ENCODE data around the gene LYPD1.

Gene LYPD1

GRCh38 chr2:132632000-132632649 lies 37.9 kb downstream of the LYPD1 start:
- peak; percentile 70 for DNase-seq (ENCODE audit: low spot score)

GRCh38 chr2:132627536-132627935 lies 42.5 kb downstream of the LYPD1 start:
- DNase-seq (ENCODE audit: low spot score), result no peak

- DNase-seq (ENCODE audit: low spot score), result no peak
These were observed 46.7 kb downstream of the LYPD1 start for GRCh38 chr2:132623096-132623839.

DNA sequence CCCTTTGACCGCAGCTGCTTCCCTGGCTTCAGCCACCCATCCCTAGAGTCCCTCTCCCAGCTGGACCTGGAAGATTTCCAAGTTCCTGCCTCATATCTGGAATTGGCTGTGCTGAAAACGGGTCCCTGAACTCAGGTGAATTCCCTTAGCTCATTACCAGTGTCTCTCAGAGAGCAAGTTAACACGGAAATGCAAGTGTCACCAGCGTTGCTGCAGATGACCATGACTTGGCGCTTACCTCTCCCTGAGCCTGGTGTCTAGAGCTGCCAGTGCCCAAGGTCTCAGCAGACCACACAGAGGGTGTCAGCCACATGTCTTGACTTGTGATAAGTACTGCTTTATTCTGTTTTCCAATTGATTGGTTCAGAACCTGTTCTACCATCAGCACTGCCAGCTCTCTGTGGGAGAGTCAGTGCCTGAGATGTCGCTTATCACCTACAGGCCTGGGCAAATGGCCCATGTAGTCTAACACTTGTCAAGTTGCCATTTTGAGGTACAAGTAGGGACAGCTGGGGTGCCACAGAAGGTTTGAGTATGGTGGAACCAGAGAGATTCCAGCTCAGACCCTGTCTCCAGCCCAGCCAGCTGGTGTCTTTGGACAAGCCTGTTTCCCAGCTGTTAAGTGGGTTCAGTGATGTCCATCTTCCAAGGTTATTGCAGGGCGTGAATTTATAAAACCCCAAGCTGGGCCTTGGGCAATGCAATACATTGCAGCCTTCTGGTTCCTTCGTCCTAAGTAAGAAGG lies 48.7 kb downstream of the LYPD1 start:
- no peak for DNase-seq (ENCODE audit: low spot score)

DNA sequence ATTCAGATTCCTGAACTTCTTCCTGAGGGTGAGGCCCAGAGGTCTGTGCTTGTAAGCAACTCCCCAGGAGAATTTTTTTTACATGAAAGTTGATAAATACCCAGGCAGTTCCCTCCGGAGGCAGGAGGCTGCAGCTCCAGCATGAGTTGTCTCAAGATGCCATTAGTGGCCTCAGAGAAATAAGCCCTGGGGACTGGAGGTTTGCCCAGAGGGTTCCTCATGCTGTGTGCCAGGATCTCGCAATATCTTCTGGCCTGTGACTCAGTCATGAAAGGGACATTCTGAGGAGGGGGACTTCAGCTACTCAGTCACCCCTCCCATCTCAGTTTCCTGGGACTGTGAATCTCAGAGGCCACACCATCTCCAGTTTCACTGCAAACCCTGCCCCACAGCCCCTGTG lies 49.9 kb downstream of the LYPD1 start:
- no peak for DNase-seq (ENCODE audit: low spot score)

GRCh38 chr2:132618734-132619133 lies 51.3 kb downstream of the LYPD1 start:
- DNase-seq (ENCODE audit: low spot score), result no peak

DNA sequence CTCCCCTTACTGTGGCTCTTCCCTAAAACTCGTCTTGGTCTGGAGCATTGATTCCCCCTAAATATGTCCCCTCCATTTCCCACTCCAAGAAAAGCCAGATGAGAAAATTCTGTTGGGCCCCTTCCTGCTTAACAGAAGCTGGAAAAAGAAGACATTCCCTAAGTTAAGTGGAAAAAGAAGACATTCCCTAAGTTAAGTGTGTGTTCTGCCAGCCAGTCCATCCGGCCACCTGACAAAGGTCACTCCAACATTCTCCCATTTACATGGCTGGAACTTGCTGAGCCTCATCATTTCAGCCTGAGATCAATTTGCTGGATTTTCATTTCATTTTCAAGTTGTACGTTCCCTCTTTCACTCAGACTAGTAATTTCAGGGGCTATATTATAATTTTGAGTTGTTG lies 52.0 kb downstream of the LYPD1 start:
- DNase-seq (ENCODE audit: low spot score), result no peak

DNA sequence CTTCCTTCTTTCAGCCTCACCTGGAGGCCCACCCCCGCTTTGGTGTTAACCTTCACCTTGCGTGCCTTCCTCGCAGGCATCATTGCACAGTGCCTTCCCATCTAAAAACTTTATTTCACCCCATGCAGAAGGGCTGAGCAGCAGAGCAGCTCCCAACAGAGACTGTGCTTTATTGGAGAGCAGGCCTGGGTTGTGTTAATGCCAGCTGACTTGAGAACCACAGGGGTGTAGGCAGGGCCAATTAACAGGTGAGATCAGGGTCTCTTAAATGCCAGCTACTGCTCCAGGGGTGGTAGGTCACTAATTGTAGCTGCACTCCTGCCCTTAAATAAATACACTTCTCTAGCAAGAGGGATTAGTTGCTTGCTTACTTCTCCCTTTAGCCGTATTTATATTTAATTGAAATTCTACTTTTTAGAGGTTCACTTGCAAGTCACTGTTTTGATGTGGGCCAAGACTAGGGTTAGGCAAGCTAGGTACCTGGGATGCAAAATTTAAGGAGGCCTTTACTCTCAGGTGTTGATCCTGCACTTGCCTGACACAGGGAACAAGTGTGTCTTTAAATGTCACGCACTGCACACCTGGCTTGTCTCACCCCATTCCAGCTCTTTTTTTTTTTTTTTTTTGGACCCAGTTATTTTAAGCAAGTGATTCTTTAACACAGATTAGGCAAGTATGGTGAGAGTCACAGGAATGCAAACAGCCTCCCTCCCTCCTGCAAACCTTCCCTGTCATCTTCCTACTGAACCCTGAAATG lies 54.5 kb downstream of the LYPD1 start:
- no peak for DNase-seq (ENCODE audit: low spot score)

- DNase-seq (ENCODE audit: low spot score), result no peak
These were observed 58.3 kb downstream of the LYPD1 start for GRCh38 chr2:132611719-132612118.

DNA sequence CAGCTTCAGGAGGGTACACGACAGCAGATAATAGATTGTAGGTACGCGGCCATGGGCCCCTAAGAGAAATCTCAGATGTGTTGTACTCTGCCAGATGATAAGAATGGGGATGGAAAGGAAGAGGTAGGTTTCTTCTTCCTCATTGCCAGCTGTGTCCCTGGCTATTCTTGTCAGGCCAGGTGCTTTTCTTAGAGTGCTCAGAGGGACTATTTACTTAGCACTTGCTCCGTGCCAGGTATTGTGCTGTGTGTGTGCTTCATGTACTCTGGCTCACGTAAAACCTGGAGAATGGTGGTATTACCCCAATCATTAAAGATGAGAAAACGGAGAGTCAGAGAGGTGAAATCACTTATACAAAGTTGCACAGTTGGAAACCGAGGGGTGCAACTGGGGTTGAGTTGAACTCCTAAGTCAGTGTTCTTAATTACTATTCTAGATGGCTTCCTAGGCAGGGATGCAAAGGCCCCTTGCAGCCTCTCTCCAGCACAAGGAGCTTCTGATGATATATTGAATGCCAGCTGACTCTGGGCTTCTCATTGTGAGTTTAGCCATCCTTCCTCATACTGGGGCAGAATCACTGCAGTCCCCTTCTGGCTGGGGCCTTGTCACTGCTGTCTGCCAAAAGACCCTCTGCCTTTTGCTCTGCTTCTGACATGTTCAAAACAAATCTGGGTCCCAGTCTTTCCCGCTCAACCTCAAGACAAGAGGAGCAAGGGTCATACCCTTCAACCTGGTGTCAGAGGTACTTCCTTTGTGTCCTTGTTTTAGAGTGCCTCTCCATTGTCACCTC lies 60.7 kb downstream of the LYPD1 start:
- no peak for DNase-seq (ENCODE audit: low spot score)

DNA sequence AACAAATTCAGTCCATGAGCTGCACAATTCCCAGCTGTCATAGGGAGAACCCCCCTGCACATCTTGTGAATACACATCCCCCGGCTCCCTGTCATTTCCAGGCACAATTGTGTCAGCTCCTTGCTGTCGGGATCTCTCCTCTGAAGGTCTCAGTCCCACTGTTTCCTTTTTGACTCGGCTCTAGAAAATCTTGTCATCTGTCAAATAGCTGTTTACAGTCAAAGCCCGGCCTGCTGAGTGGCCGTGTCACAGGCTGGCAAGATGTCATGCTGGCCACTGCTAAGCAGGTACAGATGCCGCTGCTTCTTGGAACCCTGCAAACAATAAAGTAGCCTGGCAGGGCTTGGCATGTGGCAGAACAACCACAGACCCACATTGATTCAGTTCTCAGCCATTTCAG lies 61.7 kb downstream of the LYPD1 start:
- DNase-seq (ENCODE audit: low spot score), result no peak

- no peak for DNase-seq (ENCODE audit: low spot score)
These were observed 62.4 kb downstream of the LYPD1 start for GRCh38 chr2:132607426-132608090.

GRCh38 chr2:132606649-132607048 lies 63.4 kb downstream of the LYPD1 start:
- no peak for DNase-seq (ENCODE audit: low spot score)

DNA sequence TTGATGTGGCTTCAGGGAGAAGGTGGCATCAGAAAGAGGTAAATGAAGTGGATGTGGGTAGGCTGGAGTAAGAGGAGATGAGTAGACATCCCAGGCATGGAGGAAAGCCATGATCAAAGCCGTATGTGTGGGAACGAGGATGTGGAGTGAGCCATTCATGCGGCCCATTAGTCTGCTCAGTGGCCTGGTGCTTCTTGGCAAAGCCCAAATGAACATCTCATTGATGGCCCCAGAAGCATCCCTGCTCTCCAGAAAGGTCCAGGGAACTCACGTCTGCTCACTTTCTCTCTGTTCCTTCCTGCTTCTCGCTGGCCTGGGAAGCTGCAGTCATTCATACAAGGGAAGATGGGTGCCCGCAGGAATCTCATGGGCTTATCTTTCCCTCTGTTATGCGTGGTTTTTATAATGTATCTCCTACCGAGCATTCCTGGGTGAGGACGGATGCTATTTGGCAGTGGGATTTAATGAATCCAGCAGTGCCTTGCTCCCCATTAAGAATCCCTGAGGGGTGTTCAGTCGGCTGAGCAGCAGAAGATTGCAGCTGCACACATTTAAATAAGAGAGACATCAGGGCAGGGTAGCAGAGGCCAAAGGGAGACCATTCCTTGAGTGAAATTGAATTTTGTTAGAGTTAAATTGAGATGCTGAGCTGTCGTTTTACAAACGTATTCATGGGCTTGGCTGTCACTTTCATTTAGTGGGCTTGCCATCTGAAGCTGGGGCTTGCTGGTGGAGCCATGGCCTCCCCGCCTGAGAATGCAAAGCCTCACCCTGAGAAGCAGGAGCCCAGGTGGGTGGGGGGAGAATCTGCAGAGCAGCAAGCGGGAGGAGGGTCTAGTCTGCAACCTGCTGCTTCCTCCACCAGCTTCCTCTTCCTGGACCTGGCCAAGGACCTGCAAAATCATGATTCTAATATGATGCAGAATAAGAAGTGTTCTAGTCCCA lies 64.5 kb downstream of the LYPD1 start:
- no peak for DNase-seq (ENCODE audit: low spot score)

- DNase-seq (ENCODE audit: low spot score), result no peak
These were observed 65.4 kb downstream of the LYPD1 start for GRCh38 chr2:132604561-132604960.

DNA sequence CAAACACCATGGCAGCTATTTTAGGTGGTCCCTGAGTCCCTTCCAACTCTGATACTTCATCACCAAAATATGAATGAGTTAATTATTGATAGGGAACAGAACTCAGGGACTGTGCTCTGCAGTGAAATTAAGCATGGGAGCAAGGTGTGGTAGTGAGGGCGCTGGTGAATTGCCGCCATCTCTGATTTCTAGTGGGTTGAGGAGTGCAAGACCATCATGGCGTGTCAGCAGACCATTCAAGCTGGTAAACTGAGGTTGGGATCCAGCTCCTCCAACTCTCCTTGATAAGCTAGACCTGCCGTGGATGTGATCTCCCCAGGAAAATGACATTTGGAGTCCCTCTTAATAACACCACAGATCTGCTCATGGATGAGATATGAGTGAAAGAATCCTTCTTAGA lies 70.4 kb downstream of the LYPD1 start:
- no peak for DNase-seq (ENCODE audit: low spot score)

GRCh38 chr2:132598536-132598935 lies 71.5 kb downstream of the LYPD1 start:
- DNase-seq (ENCODE audit: low spot score), result no peak

GRCh38 chr2:132597831-132598230 lies 72.2 kb downstream of the LYPD1 start:
- no peak for DNase-seq (ENCODE audit: low spot score)

DNA sequence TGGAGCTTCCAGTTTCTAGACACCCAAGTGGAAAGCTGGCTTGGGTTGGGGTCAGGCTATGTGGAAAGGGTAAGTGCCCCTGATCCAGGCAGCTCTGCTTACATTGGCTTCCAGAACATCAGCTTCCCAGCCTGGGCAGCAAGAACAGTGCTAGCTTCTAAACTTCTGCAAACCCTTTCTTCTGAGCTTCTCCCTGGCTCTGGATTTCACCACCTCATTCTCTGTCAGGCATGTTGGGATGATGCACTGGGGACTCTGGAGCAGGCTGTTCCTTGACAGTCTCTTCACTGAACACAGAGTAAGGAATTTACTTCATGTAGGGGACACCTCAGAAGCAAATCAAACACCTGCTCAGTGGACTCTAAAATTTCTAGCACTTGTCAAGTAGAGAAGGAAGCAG lies 72.8 kb downstream of the LYPD1 start:
- DNase-seq (ENCODE audit: low spot score), result no peak

DNA sequence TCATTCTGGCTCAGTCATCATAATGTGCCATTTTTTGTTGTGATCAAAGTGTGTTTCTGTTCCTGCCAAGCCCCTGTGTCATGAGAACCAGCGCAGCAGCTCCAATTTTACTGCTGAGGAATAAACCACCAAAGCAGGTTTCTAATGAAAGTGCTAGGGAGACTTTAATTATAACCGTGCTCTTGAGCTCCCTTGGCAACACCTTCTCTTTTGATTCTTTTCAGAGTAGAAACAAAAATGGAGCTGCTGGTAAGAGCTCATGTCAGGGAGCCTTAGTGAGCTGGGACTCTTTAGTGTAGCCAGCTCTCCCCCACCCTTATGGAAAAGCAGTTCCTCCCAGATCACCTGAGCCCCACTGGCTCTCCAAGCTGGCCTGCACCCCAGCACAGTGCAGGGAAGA lies 74.3 kb downstream of the LYPD1 start:
- no peak for DNase-seq (ENCODE audit: low spot score)

All from pons (tissue), 1 donor.